ENCODE measurements around the gene LRRIQ1.
"Not testable (repeated sequence)": the region's sequence is repeated elsewhere in the genome, so short reads cannot be mapped to it uniquely, and the experiment has no call there.

LRRIQ1 gene

DNA sequence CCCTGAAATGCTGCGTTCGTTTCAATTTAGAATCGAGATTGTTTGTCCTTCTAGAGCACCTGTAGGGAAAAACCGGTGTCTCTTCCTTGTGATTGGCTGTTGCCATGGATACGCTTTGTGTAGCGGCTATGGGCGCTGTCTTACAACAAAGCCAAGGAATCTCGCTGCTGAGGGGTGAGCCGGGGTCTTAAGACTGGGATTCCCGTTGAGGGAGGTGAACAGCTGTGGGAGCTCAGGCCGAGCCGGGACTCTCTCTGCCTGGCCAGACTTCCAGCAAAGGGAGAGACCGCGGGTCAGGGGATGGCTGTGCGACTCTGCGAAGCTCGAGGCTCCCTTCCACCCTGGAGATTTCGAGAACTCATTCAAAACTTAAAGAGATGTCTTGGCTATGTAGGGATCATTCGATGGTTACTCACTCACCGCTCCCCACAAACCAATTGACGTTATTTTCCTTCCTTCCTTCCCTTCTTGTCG, at the start of gene LRRIQ1, which contains the start of gene TSPAN19:
LRRIQ1 (plus strand) TSS at position 118 of the 474 bp plus-strand sequence. CDS start 1,826 bp downstream, outside the sequence.
TSPAN19 (minus strand) TSS at position 44 of the 474 bp plus-strand sequence. CDS start 6,331 bp downstream, outside the sequence.
- peak; percentile 93 for DNase-seq

- DNase-seq, result peak; percentile 60
Measured at GRCh38 chr12:84986586-84986985, 49.6 kb upstream of the LRRIQ1 start.

DNA sequence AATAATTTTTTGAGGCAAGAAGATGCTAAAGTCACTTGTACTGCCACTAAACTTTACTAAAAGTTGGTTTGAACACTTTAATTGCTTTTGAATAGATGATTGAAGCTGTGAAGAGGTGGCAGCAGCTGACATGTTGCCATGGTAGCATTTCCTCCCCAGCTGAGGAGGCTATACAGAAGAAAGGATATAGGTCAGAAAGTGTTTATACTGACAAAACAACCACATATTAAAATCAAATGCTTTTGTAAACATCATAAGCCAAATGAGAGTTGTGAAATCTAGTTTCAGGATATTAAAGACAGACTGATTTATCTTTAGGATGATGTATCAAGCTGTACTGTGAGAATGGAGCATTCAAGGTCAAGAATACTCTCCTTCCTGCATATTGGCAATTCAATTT, 41.7 kb upstream of the LRRIQ1 start:
- peak; percentile 19 for DNase-seq

DNA sequence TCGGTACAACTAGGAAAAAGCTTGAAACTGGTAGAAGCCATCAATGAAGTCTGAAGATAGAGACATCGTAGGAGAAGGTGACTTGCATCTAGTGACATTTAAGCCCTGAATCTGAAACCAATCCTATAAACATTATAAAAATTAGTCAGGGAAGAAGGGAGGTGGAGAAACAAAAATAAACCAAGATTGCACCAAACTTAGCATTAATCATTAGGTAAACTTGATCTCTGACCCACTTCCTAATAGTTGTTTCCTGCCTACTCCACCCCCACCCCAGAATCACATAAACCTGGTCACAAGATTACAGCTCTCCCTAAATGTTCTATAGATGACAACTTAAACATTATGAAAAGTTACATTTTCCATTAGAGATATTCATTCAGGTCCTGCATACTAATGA, 40.5 kb upstream of the LRRIQ1 start:
- DNase-seq, result no peak

DNA sequence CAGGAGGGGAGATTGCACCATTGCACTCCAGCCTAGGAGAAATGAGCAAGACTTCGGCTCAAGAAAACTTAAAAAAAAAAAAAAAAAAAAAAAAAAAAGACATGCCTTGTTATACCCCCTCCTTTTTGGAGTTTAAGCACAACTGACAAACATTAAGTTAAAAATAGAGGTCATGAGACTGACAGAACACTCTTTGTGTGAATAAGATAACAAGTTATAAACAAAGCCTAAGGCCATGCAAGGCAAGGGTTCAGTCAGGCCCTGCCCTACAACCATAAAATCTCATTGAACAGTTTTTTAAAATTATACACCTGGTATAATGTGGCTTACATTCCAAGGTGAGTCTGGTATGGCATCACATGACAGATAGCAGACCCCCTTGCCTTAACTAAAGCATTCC, 39.4 kb upstream of the LRRIQ1 start:
- no peak for DNase-seq

DNA sequence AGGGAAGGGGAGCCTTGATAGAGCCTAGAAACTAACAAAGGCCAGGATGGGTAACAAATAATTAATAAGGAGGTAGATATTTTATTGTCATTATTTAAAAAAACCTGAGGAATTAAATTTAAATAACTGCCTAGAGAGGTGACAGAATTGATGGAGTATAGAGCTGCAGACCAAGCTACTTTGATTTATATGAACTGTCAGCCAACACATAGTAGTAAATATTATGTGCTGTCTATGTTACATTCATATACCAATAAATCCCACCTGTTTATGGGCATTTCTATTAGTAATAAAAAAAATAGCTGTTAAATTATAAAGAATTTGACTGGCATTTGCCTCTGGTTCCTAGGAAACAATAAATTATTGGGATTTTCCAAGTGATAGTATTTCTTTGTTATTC, 37.8 kb upstream of the LRRIQ1 start:
- DNase-seq, result no peak

GRCh38 chr12:85000729-85001128, 35.4 kb upstream of the LRRIQ1 start:
- no peak for DNase-seq

DNA sequence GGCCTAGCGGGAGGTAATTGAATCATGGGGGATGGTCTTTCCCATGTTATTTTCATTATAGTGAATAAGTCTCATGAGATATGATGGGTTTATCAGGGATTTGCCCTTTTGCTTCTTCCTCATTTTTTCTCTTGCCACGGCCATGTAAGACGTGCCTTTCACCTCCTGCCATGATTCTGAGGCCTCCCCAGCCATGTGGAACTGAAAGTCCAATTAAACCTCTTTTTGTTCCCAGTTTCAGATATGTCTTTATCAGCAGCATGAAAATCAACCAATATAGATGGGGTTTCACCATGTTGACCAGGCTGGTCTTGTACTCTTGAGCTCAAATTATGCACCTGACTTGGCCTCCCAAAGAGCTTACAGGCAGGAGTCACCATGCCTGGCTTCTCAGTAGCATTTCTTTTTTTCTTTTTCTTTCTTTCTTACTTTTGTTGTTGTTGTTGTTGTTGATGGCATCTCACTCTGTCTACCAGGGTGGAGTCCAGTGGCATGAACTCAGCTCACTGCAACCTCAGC, 33.3 kb upstream of the LRRIQ1 start:
- no peak for DNase-seq

DNA sequence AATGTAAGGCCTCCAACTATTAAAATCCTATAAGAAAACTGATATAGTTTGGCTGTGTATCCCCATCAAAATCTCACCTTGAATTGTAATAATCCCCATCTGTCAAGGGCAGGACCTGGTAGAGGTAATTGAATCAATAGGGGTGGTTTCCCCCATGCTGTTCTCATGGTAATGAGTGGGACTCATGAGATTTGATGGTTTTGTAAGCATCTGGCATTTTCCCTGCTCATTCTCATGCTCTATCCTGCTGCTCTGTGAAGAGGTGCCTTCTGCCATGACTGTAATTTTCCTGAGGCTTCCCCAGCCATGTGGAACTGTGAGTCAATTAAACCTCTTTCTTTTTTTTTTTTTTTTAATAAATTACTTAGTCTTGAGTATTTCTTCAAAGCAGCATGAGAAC, 31.9 kb upstream of the LRRIQ1 start:
- no peak for DNase-seq

DNA sequence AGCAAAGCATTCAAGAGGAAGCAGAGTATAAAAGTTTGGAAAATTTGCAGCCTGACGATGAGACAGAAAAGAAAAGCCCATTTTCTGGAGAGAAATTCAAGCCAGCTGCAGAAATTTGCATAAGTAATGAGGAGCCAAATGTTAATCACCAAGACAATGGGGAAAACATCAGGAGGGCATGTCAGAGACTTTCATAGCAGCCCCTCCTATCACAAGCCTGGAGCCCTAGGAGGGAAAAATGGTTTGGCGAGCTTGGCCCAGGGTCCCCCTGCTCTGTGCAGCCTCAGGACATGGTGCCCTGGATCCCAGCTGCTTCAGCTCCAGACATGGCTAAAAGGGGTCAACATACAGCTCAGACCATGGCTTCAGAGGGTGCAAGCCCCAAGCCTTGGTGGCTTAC, 31.1 kb upstream of the LRRIQ1 start:
- not testable (repeated sequence) for DNase-seq

DNA sequence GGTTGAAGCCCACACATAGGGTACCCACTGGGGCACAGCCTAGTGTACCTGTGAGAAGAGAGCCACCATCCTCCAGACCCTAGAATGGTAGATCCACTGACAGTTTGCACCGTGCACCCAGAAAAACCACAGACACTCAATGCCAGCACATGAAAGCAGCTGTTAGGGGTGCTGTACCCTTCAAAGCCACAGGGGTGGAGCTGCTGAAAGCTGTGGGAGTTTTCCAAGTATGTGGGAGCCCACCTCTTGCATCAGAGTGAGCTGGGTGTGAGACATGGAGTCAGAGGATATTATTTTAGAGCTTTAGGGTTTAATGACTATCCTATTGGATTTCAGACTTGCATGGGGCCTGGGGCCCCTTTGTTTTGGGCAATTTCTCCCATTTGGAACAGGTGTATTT, 30.5 kb upstream of the LRRIQ1 start:
- no peak for DNase-seq

DNA sequence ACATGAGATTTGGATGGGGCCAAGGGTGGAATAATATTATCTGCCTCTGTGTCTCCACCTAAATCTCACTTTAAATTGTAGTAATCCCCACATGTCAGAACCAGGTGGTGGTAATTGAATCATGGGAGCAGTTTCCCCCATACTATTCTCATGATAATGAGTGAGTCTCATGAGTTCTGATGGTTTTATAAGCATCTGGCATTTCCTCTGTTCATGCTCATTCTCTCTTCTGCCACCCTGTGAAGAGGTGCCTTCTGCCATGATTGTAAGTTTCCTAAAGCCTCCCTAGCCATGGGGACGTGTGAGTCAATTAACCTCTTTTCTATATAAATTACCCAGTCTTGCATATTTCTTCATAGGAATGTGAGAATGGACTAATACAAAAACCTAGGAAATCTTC, 29.9 kb upstream of the LRRIQ1 start:
- no peak for DNase-seq

DNA sequence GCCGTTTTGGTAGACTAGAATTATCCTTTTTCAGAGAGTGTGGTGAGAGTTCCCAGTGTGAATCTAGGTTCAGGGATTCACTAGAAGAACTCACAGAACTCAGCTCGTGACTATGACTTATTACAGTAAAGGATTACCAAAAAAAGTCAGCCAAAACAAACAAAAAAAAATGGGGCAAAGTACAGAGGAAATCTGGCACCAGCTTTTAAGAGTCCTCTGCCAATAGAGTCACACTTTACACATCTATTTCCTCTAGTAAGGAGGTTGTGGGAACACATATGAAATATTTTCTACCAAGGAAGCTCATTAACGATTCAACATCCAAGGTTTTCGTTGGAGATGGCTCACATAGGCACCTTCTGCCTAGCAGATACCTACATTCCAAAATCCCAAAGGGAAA, 28.3 kb upstream of the LRRIQ1 start:
- DNase-seq, result no peak

GRCh38 chr12:85016413-85016812, 19.7 kb upstream of the LRRIQ1 start:
- no peak for DNase-seq

DNA sequence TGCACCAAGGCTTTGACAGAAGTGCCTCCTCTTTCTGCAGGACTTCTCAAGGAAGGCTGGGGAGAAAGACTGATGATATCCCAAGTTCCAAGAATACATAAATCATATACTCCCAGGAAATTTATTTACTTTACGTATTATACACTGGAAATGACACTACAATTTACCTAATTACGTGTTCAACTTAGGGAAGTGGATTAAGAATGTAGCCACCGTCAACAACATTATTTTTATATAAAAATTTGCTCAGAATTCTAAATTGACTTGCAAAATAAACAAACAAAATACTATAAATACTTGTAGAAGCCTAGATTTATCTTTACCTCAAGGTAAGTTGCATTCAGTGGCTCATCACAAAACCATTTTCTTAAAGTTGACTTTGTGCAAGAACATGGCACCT, 19.0 kb upstream of the LRRIQ1 start:
- no peak for DNase-seq

DNA sequence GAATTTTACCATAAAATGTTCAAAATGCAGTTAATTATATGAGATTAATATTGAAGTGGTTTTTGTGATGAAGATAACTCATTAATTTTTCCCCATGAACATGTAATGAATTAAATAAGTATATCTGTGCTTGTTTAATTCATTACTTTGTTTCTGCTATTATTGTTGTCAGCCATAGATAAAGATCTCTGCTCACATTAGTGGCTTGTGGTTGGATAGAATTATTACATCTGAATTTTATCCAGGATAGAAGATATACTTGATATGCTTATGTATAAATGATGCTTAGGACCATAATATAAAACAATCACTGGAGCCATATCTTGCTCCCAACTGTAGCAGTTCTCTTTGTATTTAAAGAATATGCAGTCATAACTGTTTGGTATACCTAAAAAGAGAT, 18.5 kb upstream of the LRRIQ1 start:
- DNase-seq, result no peak

DNA sequence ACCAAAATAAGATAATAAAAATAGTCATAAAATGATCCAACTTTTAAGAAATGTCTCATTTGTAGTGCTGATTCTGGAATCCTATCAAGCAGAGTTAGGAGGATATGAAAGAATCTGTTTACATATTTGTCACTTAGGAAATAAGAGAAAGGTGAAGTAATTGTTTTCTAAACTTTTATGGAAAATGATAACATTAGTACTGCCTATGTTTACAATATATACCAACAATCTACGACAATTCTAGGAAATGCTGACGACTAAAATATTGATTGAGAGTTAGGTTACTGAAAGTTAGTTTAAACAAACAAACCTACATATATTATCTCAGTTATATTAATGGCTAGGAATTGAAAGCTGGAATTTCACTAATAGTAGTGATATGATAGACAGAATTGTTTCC, 18.1 kb upstream of the LRRIQ1 start:
- DNase-seq, result no peak

DNA sequence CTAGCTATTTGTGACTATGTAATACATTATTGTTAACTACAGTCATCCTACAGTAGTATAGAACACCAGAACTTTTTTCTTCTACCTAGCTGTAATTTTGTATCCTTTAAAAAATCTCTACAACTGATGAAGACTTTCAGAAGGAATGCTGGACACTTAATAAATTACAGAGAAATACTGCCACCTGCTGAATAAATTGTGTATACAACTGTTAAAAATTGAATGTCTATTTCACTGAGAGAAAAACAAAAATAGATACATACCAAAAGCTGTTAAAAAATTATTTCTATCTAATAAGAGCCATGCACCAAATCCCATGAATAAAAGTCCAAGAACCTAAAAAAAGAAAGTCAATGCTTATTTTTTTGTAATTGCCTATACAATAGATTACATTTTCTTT, 6.7 kb upstream of the LRRIQ1 start:
- DNase-seq, result peak; percentile 22

DNA sequence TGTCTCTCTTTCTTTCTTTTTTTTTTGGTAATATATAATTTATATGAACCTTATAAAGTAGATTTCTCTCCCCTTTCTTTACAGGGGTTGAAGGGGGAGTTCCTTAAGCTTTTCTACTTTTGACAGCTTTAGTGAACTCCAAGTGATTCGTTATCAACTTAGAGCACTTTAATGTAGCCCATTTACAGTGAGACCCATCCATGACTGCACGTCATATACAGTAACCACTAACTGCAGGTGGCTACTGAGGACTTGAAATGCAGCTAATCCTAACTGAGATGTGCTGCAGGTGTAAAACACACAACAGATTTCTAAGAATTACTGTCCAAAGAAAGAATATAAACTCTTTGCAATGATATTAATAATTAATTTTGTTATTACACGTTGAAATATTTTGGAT, 582 bp downstream of the LRRIQ1 start:
- no peak for DNase-seq

DNA sequence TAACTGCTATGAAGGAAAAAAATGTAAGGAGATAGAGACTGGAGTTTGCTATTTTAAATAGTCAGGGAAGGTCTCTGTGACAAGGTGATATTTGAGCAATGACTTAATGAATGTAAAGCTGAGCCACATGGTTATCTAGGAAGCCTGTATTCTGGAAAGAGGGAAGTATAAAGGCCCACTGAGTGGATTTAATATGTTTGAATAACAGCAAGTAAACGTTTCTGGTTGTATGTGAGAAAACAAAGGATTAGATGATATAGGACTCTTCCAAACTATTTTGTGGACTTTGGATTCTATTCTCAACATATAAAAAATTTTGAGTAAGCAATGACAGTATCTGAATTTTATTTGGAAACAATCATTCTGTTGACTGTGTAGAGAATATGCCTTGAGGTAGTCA, 5.2 kb downstream of the LRRIQ1 start:
- DNase-seq, result no peak

DNA sequence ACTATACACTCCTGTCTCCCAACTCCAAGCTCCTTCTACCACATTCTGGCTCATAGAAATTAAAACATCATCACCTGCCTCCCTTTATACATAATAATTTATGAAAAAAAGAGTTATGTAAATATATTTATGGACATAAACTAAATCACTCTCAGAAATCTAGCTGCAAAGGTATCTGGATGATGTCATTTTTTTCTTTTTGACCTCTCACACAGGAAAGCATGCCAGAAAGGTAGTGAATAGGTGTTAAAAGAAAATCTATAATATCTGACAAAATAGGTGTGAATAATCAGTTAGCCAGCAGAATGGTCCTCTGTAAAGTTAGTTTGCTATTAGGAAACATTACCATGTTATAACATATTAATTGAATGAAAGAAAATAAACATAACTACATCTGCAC, 7.7 kb downstream of the LRRIQ1 start:
- no peak for DNase-seq

GRCh38 chr12:85057370-85057963, 21.3 kb downstream of the LRRIQ1 start:
- peak; percentile 49 for DNase-seq

DNA sequence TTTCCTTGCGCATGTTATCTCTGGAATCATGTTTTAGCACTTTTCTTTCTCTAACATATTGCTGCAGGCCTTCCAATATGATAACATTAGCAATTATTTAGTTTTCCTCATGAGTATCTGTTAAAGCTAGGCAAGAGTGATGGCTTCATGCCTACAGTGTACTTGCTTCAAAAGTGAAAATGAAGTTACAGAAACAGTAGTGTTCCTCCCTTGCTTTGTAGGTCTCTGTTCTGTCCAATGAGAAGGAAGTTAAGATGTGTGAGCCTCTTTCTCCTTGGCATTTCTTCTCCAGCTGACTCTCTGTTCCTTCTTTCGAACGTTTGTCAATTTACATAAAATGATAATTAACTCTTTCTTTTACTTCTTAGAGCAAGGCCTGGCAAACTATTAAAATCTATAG, 22.2 kb downstream of the LRRIQ1 start:
- no peak for DNase-seq

GRCh38 chr12:85059594-85059993, 23.4 kb downstream of the LRRIQ1 start:
- DNase-seq, result no peak

- no peak for DNase-seq
Measured at GRCh38 chr12:85060916-85061315, 24.8 kb downstream of the LRRIQ1 start.

Measured in NCI-H748 treated with DMSO at 0.1 percent for 48 hours (cell line).